CD4-positive, alpha-beta T cell treated with Interleukin-15 for 4 hours (primary cell): ENCODE results near the gene SEPTIN14.
"Not testable (repeated sequence)": the region's sequence is repeated elsewhere in the genome, so short reads cannot be mapped to it uniquely, and the experiment has no call there.

Source experiments
- DNase-seq: peaks from one replicate; pipeline ENCODE4 v3.0.0-alpha.2; 2020; ENCODE audit warnings: low spot score

The SEPTIN14 gene

DNA sequence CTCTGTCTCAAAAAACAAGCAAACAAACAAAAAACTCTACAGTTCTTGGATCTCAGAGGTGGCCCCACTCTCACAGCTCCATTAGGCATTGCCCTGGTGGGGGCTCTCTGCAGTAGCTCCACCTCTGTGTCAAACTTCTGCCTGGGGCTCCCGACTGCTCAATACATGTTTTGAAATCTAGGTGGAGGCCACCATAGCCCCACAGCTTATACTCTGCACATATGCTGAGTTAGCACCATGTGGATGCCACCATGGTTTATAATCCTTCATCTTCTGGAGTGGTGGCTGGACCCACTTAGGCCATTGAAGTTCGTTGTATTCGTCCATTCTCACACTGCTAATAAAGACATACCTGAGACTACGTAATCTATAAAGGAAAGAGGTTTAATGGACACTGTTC, 78.4 kb downstream of the SEPTIN14 start:
- no peak for DNase-seq

DNA sequence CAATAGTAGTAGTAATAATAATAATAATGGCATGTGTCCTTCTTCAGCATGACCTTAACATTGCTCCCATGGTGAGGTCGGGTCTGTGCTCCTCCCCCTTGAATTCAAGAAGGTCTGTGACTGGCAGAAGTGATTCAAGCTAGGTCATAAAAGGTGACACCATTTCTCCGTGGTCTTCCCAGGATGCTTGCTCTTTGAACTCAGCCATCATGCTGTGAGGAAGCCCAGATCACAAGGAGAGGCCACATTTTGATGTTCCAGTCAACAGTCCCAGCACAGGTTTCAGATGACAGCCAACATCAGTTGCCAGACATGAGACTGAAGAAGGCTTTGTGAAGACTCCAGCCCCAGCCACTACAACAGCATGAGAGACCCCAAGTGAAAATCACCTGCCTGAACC, 83.9 kb downstream of the SEPTIN14 start:
- no peak for DNase-seq

DNA sequence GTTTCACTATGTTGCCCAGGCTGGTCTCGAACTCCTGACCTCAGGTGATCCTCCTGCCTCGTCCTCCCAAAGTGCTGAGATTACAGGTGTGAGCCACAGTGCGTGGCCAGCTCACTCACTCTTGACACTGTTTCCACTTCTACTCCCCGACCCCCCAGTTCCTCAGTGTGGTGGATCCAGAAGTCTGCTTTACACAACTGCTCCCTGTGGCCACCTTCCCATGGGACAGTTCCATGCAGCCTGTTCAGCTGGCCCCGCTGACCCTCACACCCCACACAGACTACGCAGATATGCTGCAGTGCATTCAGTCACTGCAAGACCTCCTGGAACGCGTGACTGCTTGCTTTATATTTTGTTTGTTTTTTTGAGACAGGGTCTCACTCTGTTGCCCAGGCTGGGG, 86.4 kb downstream of the SEPTIN14 start:
- no peak for DNase-seq

DNA sequence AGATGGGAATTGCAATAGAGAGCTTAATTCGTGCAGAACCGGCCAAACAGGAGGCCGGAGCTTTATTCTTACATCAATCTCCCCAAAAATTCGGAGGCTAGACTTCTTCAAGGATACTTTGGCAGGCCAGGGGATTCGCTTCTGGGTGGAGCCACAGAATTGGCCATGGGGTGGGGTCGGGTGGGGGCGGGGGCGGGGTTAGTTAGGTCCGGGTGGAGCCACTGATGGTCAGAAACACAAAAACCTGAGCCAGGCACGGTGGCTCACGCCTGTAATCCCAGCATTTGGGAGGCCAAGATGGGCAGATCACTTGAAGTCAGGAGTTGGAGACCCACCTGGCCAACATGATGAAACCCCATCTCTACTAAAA, 87.5 kb downstream of the SEPTIN14 start:
- no peak for DNase-seq

DNA sequence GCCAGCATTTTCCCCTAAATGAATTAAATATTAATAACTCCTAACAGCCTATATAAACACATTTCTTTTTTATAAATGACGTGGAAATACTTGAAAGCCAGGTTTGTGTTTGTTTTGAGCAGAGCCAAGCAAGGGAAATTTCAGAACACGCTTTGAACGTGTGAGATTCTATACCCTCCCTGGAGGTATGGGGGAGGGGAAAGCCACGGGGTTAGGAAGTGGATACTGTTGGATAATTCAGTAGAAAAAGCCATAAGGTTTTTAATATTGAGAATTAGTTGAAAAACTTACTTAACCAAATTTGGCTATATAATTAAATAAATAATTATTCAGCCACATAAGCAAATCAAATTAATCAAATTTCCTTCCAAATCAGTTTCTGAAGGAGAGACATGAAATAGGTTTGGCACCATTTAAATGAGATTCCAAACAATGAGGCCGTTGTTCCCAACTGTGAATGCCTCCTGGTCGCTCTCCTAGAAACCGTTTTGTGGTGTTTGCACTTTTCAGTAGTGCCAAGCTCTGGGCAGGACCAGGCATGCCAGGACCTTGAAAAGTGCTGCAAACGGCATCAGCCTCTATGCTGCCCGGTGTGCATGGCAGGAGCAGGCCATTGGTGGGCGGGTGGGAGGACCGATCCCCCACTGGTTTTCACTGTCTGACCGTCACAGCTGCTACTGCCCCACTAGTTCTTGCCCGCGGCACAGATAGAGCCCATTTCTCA, 88.1 kb downstream of the SEPTIN14 start:
- no peak for DNase-seq

DNA sequence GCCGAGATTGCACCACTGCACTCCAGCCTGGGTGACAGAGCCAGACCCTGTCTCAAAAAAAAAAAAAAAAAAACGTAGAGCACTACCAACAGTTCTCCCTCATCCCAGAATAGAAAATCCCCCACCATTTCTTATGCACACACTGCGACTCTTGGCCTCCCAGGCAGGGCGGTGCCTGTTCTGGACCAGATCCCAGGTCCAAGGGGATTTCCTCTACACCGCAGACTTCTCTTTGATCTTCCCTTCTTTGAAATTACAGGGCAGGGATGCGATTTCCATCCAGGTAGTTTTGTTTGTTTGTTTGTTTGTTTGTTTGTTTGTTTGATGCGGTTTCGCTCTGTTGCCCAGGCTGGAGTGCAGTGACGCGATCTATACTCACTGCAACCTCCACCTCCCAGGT, 91.8 kb downstream of the SEPTIN14 start:
- no peak for DNase-seq

DNA sequence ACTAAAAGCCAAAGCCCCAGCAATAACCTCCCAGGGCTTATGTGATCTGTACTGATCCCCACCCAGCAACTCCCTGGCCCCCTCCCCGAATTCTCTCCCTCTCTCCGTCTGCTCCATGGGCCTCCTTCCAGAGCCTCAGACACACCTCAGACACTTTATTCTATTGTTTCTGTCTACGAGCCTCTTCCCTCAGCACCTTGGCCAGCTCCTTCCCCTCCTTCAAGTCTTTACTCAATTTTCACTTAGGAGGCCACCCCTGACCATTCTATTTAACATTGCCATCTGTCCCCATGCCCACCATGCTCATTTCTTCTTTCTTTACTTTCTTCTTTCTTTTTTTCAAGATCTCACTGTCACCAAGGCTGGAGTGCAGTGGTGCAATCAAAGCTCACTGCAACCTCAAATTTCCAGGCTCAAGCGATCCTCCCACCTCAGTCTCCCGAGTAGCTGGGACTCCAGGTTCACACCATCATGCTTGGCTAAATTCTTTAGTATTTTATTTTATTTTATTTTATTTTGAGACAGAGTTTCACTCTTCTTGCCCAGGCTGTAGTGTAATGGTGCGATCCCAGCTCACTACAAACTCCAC, 109.2 kb downstream of the SEPTIN14 start:
- DNase-seq = not testable (repeated sequence)

DNA sequence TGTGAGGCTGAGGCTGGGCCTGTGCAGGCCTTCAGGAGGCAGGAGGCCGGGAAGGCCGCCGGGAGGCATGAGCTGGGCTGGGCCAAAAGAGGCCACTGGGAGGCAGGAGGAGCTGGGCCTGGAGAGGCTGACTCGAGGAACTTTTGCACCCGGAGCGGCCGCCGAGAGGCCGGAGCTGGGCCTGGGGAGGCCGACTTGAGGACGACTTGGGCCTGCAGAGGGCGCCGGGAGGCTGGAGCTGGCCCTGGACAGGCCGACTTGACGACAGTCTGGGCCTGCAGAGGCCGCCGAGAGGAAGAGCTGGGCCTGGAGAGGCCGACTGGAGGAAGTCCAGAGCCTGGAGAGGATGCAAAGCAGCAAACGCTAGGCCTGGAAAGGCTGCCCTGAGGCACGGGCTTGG, 117.8 kb downstream of the SEPTIN14 start:
- not testable (repeated sequence) for DNase-seq
